GM18517 (cell line): ENCODE results near the gene SYN1.
A peak's percentile ranks its signal among the peaks of the same experiment; 100 is the strongest.
"Not testable (repeated sequence)": the region's sequence is repeated elsewhere in the genome, so short reads cannot be mapped to it uniquely, and the experiment has no call there.

Experiments used
- ATAC-seq: cut with Tn5 transposase; IDR thresholded peaks from one replicate; pipeline ENCODE4 v1.9.1; 2021; ENCODE audit warnings: mild to moderate bottlenecking, moderate library complexity; ENCODE audit not compliant: unreplicated experiment

The SYN1 gene

GRCh38 chrX:47603125-47603524, 16.5 kb downstream of the SYN1 start:
- not testable (repeated sequence) for ATAC-seq

DNA sequence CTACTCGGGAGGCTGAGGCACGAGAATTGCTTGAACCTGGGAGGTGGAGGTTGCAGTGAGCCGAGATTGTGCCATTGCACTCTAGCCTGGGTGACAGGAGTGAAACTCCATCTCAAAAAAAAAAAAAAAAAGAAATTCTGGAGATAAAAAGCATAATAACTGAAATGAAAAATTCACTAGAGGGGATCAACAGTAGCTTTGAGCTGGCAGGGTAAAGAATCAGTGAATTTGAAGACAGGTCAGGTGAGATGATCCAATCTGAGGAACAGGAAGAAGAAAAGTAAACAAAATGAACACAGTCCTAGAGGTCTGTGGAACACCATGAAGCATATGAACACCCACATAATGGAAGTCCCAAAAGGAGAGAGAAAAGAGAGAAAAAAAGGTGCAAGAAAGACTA, 22.4 kb downstream of the SYN1 start:
- ATAC-seq = no peak

DNA sequence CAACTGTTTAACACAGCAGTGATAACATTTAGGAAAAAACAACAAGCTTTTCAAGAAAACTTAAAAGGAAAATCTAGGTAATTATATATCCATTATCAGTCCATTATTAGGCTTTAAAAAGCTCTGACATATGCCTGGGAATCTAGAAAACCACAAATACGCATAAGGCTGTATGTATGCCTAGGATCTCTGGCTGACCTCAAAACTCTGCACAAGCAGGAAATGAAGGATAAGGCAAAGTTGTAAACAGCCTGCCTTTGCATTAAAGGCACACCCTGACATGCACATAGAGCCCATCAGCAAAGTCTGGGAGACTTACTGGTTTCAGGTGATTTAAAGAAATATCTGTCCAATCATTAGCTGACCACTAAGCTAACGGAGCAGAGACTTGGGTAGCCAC, 23.4 kb downstream of the SYN1 start:
- ATAC-seq = no peak

DNA sequence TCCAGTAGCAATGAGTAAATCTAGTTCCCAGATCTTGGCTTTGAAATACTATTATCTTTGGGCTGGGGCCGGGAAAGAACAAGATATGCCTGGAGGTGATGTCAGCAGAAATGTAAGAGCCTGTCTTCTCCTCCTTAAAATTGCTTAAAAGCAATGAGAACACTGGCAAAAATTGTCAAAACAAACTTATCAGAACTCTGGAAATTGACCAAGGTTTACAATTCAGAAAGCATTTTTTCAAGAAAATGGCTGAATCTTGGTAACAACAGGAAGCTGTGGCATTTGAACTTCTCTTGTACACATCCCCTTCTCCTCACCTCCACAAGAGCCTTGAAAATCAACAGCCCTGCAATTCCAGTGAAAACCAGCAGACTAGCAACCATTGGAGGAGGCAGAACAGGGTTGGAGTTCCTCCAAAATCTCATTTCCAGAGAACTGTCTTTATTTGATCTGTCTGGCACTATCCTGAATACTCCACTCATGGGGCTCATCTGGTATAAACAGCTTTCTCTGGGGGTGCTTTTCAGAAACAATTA, 23.9 kb downstream of the SYN1 start:
- no peak for ATAC-seq

GRCh38 chrX:47593522-47593921, 26.1 kb downstream of the SYN1 start:
- no peak for ATAC-seq

- no peak for ATAC-seq
These were observed 28.7 kb downstream of the SYN1 start for GRCh38 chrX:47590984-47591383.

- no peak for ATAC-seq
These were observed 31.5 kb downstream of the SYN1 start for GRCh38 chrX:47587906-47588735.

DNA sequence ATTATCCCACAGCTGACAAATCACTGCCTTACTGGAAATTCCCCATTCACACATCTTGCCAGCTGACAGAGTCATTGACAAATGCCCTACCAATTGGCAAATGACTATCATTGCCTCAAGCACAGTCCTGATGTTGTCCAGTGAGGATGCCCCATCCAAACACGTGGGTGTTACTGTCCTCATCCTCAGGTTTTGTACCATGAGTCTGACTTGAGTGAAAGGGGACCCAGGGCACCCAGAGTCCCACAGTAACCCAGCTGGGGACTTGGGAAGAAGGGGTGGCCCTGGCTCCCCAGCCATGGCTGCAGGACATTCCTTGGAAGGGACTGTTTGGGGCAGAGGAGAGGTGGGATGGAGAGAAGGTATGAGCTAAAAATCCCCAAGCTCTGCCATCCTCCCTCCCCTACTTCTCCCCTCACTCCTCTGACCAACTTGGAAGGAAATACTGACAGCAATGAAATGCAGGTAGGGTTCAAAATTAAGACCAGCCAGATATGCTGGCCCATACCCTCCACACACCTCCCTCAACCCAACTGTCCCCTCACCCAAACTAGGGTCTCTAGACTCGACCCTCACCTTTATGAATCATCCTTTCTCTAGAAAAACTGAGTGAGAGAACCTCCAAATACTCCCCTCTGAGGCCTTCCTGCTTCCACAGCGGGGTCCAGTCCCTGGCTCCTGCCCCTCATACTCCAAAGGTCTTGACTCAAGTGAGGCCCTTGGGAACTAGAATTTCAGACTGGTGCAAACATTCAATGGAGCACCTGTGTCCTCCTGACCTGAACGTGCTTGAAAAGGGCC, 32.4 kb downstream of the SYN1 start:
- ATAC-seq = no peak

DNA sequence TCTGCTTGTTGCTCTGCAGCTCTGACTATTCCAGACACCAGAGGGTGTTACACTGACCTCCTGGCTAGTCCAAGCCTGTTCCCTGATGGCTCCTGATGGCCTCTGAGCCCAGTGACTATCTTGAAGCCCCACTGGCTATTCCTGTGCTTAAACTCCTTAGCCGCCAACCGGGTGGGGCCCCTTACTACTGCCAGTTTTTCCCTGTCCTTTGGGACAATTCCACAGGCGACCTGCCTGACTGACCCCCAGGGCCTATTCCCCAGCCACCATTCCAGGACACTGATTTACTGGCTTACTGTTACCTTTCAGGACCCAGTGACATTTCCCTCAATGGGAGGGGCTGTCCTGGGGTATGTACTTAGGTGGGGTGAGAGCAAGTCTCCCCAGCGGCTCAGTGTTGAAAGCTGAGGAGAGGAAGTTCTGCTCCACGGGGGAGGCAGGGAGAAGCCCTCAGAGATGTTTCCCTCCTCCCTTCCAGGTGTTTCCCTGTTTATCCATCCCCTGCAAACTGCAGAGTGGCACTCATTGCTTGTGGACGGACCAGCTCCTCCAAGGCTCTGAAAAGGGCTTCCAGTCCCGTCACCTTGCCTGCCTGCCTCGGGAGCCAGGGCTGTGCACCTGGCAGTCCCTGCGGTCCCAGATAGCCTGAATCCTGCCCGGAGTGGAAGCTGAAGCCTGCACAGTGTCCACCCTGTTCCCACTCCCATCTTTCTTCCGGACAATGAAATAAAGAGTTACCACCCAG, 33.4 kb downstream of the SYN1 start:
- no peak for ATAC-seq

DNA sequence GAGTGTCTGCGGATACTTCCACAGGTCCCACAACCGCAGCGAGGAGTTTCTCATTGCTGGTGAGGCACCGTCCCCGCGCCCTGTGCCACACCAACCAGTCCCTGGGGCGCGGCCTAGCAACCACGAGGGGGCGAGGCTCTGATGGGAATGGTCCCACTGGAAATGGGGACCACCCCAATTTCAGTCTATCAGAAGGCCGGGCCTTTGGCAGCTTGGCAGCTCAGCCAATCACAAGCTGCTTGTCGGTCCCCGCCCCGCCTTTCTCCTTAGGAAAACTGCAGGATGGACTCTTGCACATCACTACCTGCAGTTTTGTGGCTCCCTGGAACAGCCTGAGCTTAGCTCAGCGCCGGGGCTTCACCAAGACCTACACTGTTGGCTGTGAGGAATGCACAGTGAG, 34.4 kb downstream of the SYN1 start:
- ATAC-seq = no peak

DNA sequence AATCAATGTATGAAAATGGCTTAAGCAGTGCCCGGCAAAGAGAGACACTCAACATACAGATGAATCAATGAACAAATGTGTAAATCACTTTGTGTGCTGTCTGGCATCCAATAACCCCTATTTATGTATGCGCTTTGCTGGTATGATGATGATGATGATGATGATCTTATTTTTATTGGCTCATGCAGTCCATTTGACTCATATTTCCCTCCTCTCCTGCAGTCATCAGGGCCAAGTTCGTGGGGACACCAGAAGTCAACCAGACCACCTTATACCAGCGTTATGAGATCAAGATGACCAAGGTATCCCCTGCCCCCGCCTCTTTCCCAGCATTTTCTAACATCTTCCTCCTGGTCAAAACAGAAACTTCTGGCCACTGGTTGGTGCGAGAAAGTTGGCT, 34.9 kb downstream of the SYN1 start:
- ATAC-seq = no peak

GRCh38 chrX:47583240-47583861, 36.3 kb downstream of the SYN1 start:
- ATAC-seq = no peak

DNA sequence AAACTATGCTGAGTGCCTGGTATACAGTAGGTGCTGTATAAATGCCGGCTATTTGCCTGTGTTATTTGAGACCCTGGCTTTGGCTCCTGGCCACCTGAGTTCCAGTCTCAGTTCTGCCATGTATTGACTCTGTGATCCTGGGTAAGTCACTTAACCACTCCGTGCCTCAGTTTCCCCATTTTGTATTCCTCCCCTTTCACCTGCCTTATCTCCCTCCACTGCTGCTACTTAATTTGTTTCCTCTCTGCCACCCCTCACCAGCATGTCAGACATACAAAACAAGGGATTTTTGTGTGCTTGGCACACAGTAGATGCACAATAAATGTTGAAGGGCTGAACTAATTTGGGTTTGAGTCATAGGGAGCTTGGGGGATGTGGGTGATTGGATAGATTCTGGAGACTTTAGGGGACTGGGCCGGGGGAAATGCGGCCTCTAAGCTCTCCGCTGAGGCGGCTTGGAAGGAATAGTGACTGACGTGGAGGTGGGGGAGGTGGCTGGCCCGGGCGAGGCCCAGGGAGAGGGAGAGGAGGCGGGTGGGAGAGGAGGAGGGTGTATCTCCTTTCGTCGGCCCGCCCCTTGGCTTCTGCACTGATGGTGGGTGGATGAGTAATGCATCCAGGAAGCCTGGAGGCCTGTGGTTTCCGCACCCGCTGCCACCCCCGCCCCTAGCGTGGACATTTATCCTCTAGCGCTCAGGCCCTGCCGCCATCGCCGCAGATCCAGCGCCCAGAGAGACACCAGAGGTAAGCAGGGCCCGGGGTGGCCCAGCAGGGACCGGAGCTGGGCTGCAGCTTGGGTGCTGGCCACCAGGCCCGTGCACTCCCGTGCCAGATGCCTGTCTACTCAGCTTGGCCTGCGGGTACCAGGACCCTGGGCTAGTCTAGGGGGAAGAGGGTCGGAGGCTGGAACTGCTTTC, 37.7 kb downstream of the SYN1 start, which contains the start of gene TIMP1:
TSS of gene TIMP1 (plus strand) at position 706 of the 917 bp plus-strand sequence. CDS start 980 bp downstream, outside the sequence.
- peak; percentile 78 for ATAC-seq

- ATAC-seq = no peak
These were observed 40.1 kb downstream of the SYN1 start for GRCh38 chrX:47579537-47579936.

GRCh38 chrX:47578692-47579091, 41.0 kb downstream of the SYN1 start:
- ATAC-seq = no peak

GRCh38 chrX:47577901-47578300, 41.8 kb downstream of the SYN1 start:
- ATAC-seq = no peak

GRCh38 chrX:47577424-47577823, 42.2 kb downstream of the SYN1 start:
- no peak for ATAC-seq

DNA sequence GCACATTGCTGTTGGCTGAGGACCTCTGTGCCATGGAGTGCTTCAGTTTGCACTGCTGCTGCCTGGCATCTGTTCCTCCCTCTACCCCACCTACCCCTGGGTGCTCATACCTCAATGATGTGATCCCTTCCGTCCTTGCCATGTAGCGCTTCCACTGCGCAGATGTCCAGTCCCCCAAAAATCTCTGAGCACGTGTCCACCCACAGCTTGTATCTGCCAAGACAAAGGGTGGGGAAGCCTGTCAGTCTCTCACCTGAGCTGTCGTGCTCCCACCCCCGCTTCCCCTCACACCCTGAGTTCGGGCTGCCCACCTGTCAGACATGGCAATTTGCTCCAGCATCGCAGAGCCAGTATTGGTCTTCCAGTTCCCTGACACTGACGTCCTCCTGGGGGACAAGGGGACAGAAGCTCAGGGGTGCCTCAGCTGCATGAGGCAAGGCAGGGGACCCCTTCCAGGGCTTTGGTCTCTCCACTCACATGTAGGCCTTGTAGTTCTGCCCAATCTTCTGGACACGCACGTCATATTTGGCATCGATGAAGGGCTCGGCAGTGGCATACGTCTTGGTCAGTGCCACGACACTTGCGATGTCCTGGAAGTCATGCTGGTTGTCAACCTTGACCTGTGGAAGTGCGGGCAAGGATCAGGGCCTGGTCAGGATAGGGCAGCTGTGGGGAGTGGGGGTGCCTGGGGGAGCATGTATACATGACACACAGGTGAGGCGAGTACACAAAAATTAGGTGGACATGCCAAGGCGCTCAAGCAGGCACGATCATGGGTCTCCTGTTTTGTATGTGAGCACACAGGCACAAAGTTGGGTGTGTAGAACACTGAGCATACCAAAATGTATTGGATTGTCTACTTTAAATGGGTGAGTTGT, 43.4 kb downstream of the SYN1 start:
- ATAC-seq = no peak
